Measurements from ENCODE around the gene COL15A1. TPM values are rescaled to one million over a fixed set of nuclear protein-coding genes. Genes with fewer than 3 reads are reported as not detected.

The COL15A1 gene
- total RNA-seq, 1 experiment from 2014 or later = not detected

- no peaks in the 10 kb centered on the region; a peak in 1 of 5 replicates for H3K9me3 Mint-ChIP-seq
- Histone ChIP-seq H2BK120ac (ENCODE audit: low read depth, low read length, poor library complexity, severe bottlenecking) (no peak overlapping the region), H3K27ac (ENCODE audit: insufficient read length, low read depth, low read length) (no peak overlapping the region), H4K8ac (replicated peaks; ENCODE audit: insufficient read length, low read depth, low read length) (no peak overlapping the region), H3K79me1 (ENCODE audit: insufficient read depth, low read depth, low read length, poor library complexity, severe bottlenecking) (no peaks in the 10 kb centered on the region), H2BK15ac (ENCODE audit: low read depth, low read length) (no peak overlapping the region), H3K79me2 (ENCODE audit: insufficient read depth, low read length) (no peaks in the 10 kb centered on the region), H3K23me2 (ENCODE audit: insufficient read length, low read depth, low read length, poor library complexity, severe bottlenecking) (no peaks in the 10 kb centered on the region), H2AFZ (ENCODE audit: low read length) (no peak overlapping the region), H3K9ac (ENCODE audit: extremely low read depth, insufficient read length, low read length) (no peak overlapping the region), H3K14ac (ENCODE audit: insufficient read depth, low read length) (no peak overlapping the region), H4K91ac (ENCODE audit: insufficient read length, low read depth, low read length) (no peak overlapping the region), H2AK5ac (ENCODE audit: insufficient read length, low read length) (no peak overlapping the region), H3K4me2 (ENCODE audit: insufficient read depth, insufficient read length, low read length) (no peak overlapping the region), H3K18ac (ENCODE audit: insufficient read length, low read depth, low read length) (no peak overlapping the region), H3K27me3 (ENCODE audit: insufficient read depth, low read length) (peaks cover 4% of the 10 kb centered on the region; the same call in 1 of the 2 replicates), H3T11ph (ENCODE audit: low read length) (no peak overlapping the region), H2BK20ac (ENCODE audit: low read depth, low read length, poor library complexity, severe bottlenecking) (no peak overlapping the region), H3K9me3 (ENCODE audit: control insufficient read depth, low read depth, low read length) (no peaks in the 10 kb centered on the region), H3K4ac (ENCODE audit: low read depth, low read length) (no peak overlapping the region), H3K56ac (ENCODE audit: insufficient read length, low read depth, low read length) (no peak overlapping the region), H2BK5ac (ENCODE audit: insufficient read length, low read length) (no peak overlapping the region), H3K23ac (ENCODE audit: insufficient read length, low read depth, low read length) (no peak overlapping the region), H4K5ac (ENCODE audit: insufficient read length, low read depth, low read length) (no peak overlapping the region), H3K4me1 (ENCODE audit: insufficient read depth, low read length) (no peaks in the 10 kb centered on the region), H2BK12ac (ENCODE audit: insufficient read length, low read depth, low read length) (no peak overlapping the region), H4K20me1 (ENCODE audit: control insufficient read depth, insufficient read depth, insufficient read length) (peaks cover 4% of the 10 kb centered on the region)
- no peak overlapping the region for H3K27ac Mint-ChIP-seq
- H3K4me1 Mint-ChIP-seq = peaks cover 15 to 40% of the 10 kb centered on the region in 2 experiments
- no peak for TF ChIP-seq CTCF (conservative IDR thresholded peaks at IDR 0.05)
- peaks cover 65% of the 10 kb centered on the region for H3K27me3 Mint-ChIP-seq (ENCODE audit: low read depth)
- no peak overlapping the region for H3K4me3 Mint-ChIP-seq
- DNase-seq = no peak
- H3K36me3 Mint-ChIP-seq (ENCODE audit: insufficient read depth in 1 of 3, low read depth in 3 of 3) = no peaks in the 10 kb centered on the region; a peak in 1 of 7 replicates
- WGBS (ENCODE audit: extremely low coverage, insufficient read length, low lambda C conversion rate) = no CpG with 5 or more reads among the region's 3 CpGs
These were observed 34.1 kb downstream of the COL15A1 start for GRCh38 chr9:98977813-98978212.
